H1 (cell line): ENCODE measurements around the gene ARHGAP4. TPM values are rescaled to one million over a fixed set of nuclear protein-coding genes. Genes with fewer than 3 reads are reported as not detected.

ENCODE experiments used
- CTCF ChIA-PET: fragments of 300-600 bp; sonication (Branson Sonifier 250); formaldehyde crosslinking; loops from one replicate; lab custom pipeline; 2021; ENCODE audit not compliant: partially characterized antibody; lab: Charles Lee
- POLR2A ChIA-PET: fragments of 300-600 bp; sonication (Branson Sonifier 250); formaldehyde crosslinking; loops from one replicate; lab custom pipeline; 2021; ENCODE audit warnings: inconsistent platforms; ENCODE audit not compliant: partially characterized antibody; lab: Charles Lee
- DNase-seq, 2 experiments: peaks; one replicate each; pipeline versions ENCODE4 v3.0.0 to v3.0.0-alpha.2; 2010 to 2022; ENCODE audit warnings: low spot score in 2 of 2, low read depth in 1 of 2, mixed read lengths in 1 of 2
- FAIRE-seq: peaks from 2 replicates; lab custom pipeline; 2011; peaks lifted over from hg19 to GRCh38; lab: Jason Lieb, UNC
- H2AFZ ChIP-seq: 2 replicates; pipeline ENCODE4 v1.8.1; 2012; ENCODE audit warnings: low read length, inconsistent platforms
- H2AK5ac ChIP-seq: 2 replicates; pipeline ENCODE4 v1.6.1; 2013; ENCODE audit warnings: low read depth, low read length
- H2BK120ac ChIP-seq: replicated peaks from 2 replicates; pipeline ENCODE3; 2013; ENCODE audit warnings: low read depth, low read length, inconsistent platforms
- H2BK12ac ChIP-seq: 2 replicates; pipeline ENCODE4 v1.6.1; 2013; ENCODE audit warnings: low read depth, low read length
- H2BK15ac ChIP-seq: 2 replicates; pipeline ENCODE4 v1.6.1; 2013; ENCODE audit warnings: low read length
- H2BK20ac ChIP-seq: 2 replicates; pipeline ENCODE4 v1.6.1; 2013; ENCODE audit warnings: low read length
- H2BK5ac ChIP-seq: 2 replicates; pipeline ENCODE4 v1.6.1; 2013; ENCODE audit warnings: low read depth, low read length
- H3K14ac ChIP-seq: 2 replicates; pipeline ENCODE4 v1.6.1; 2013; ENCODE audit warnings: inconsistent platforms; ENCODE audit not compliant: insufficient read length
- H3K18ac ChIP-seq: 2 replicates; pipeline ENCODE4 v1.6.1; 2013; ENCODE audit warnings: low read length; ENCODE audit errors: extremely low read depth
- H3K23ac ChIP-seq: 2 replicates; pipeline ENCODE4 v1.6.1; 2013; ENCODE audit warnings: inconsistent platforms; ENCODE audit not compliant: insufficient read length
- H3K23me2 ChIP-seq: 2 replicates; pipeline ENCODE4 v1.6.1; 2013; ENCODE audit warnings: low read depth, low read length
- H3K27ac ChIP-seq: 2 replicates; pipeline ENCODE4 v1.6.1; 2011; ENCODE audit warnings: low read depth, low read length, inconsistent platforms
- H3K27me3 ChIP-seq, 4 experiments: replicated peaks in 1 of 4; 1 replicate in 1 of 4; 2 replicates in 3 of 4; pipeline versions ENCODE4 v1.6.1 to v1.8.1; 2011 to 2013; ENCODE audit warnings: low read length in 3 of 4, mild to moderate bottlenecking in 3 of 4, inconsistent platforms in 2 of 4, mixed read lengths in 2 of 4, moderate library complexity in 1 of 4; ENCODE audit not compliant: control insufficient read depth in 3 of 4, insufficient read depth in 3 of 4; ENCODE audit errors: extremely low read depth in 1 of 4
- H3K36me3 ChIP-seq, 4 experiments: 2 replicates each; pipeline versions ENCODE4 v1.6.1 to v1.8.1; 2011 to 2013; ENCODE audit warnings: mild to moderate bottlenecking in 4 of 4, low read length in 3 of 4, moderate library complexity in 2 of 4, control low read depth in 1 of 4, inconsistent platforms in 1 of 4; ENCODE audit not compliant: insufficient read depth in 4 of 4, control insufficient read depth in 2 of 4
- H3K4ac ChIP-seq: replicated peaks from 2 replicates; pipeline ENCODE3; 2013; ENCODE audit warnings: low read length, low read depth, mixed read lengths, inconsistent platforms; ENCODE audit not compliant: insufficient read length
- H3K4me1 ChIP-seq, 4 experiments: replicated peaks in 1 of 4; 1 replicate in 1 of 4; 2 replicates in 3 of 4; pipeline versions ENCODE4 v1.6.1 to v1.8.1; 2011 to 2013; ENCODE audit warnings: low read length in 3 of 4, inconsistent platforms in 2 of 4, mixed read lengths in 1 of 4; ENCODE audit not compliant: insufficient read depth in 4 of 4, control insufficient read depth in 3 of 4
- H3K4me2 ChIP-seq, 2 experiments: 2 replicates each; pipeline versions ENCODE4 v1.6.1 to v1.8.1; 2011 to 2013; ENCODE audit warnings: low read depth in 2 of 2, low read length in 2 of 2, control low read depth in 1 of 2, inconsistent platforms in 1 of 2, mild to moderate bottlenecking in 1 of 2; ENCODE audit not compliant: insufficient read depth in 1 of 2
- H3K4me3 ChIP-seq, 4 experiments: fragments of 200-600, 300-600 bp in 1 of 4; sonication (generic), shearing (Covaris generic), sonication (Bioruptor Twin) in 1 of 4; 2 replicates each; pipeline versions ENCODE4 v1.5.1 to v1.8.1; 2011 to 2016; ENCODE audit warnings: low read length in 4 of 4, low read depth in 3 of 4, control low read depth in 2 of 4, inconsistent platforms in 2 of 4, mild to moderate bottlenecking in 2 of 4, mixed read lengths in 1 of 4, moderate library complexity in 1 of 4; ENCODE audit not compliant: insufficient read depth in 2 of 4; ENCODE audit errors: extremely low read depth in 1 of 4
- H3K56ac ChIP-seq: replicated peaks from 2 replicates; pipeline ENCODE3; 2013; ENCODE audit warnings: low read depth, mild to moderate bottlenecking, mixed read lengths, low read length, inconsistent platforms; ENCODE audit not compliant: insufficient read length
- H3K79me1 ChIP-seq: 2 replicates; pipeline ENCODE4 v1.6.1; 2013; ENCODE audit warnings: low read depth, low read length, control low read depth
- H3K79me2 ChIP-seq, 2 experiments: 2 replicates each; pipeline versions ENCODE4 v1.6.1 to v1.8.1; 2012 to 2013; ENCODE audit warnings: low read length in 2 of 2, mild to moderate bottlenecking in 2 of 2, inconsistent platforms in 1 of 2; ENCODE audit not compliant: insufficient read depth in 2 of 2, control insufficient read depth in 1 of 2
- H3K9ac ChIP-seq, 4 experiments: replicated peaks in 1 of 4; 1 replicate in 1 of 4; 2 replicates in 3 of 4; pipeline versions ENCODE4 v1.6.1 to v1.8.1; 2011 to 2013; ENCODE audit warnings: low read depth in 3 of 4, low read length in 3 of 4, control low read depth in 2 of 4, mild to moderate bottlenecking in 2 of 4, moderate library complexity in 2 of 4, inconsistent platforms in 1 of 4; ENCODE audit errors: extremely low read depth in 1 of 4
- H3K9me3 ChIP-seq, 2 experiments: 2 replicates each; pipeline versions ENCODE4 v1.6.1 to v1.8.1; 2012 to 2013; ENCODE audit warnings: mild to moderate bottlenecking in 2 of 2, moderate library complexity in 2 of 2, control low read depth in 1 of 2, inconsistent platforms in 1 of 2, low read depth in 1 of 2, low read length in 1 of 2, mixed read lengths in 1 of 2; ENCODE audit not compliant: insufficient read depth in 2 of 2
- H4K20me1 ChIP-seq, 2 experiments: replicated peaks in 1 of 2; 2 replicates each; pipeline versions ENCODE3 to v1.8.1; 2011 to 2013; ENCODE audit warnings: inconsistent platforms in 2 of 2, low read length in 2 of 2, mild to moderate bottlenecking in 1 of 2; ENCODE audit not compliant: insufficient read depth in 2 of 2, control insufficient read depth in 1 of 2
- H4K5ac ChIP-seq: 2 replicates; pipeline ENCODE4 v1.6.1; 2013; ENCODE audit warnings: low read length, low read depth, mixed read lengths, inconsistent platforms; ENCODE audit not compliant: insufficient read length
- H4K8ac ChIP-seq: 2 replicates; pipeline ENCODE4 v1.8.0; 2013; ENCODE audit warnings: mild to moderate bottlenecking, moderate library complexity, low read length, inconsistent platforms; ENCODE audit not compliant: insufficient read depth; ENCODE audit errors: extremely low read depth
- H4K91ac ChIP-seq: replicated peaks from 2 replicates; pipeline ENCODE3; 2013; ENCODE audit warnings: low read length, mixed read lengths, inconsistent platforms; ENCODE audit not compliant: insufficient read length
- ATF3 ChIP-seq: IDR thresholded peaks from 2 replicates; pipeline ENCODE4 v1.6.1; 2011; ENCODE audit warnings: low read depth, mild to moderate bottlenecking, low read length; ENCODE audit not compliant: insufficient read depth
- CBX5 ChIP-seq: fragments of 300-800, 300-1000 bp; sonication (generic); IDR thresholded peaks from 2 replicates; pipeline ENCODE4 v1.7.1; 2016; ENCODE audit warnings: antibody characterized with exemption, low read length, low read depth
- CHD1 ChIP-seq: IDR thresholded peaks from 2 replicates; pipeline ENCODE4 v1.6.1; 2012; ENCODE audit warnings: low read depth, low read length, improper control_type of control experiment
- EP300 ChIP-seq, 2 experiments: IDR thresholded peaks; 1 replicate in 1 of 2; 2 replicates in 1 of 2; pipeline ENCODE4 v1.6.1; 2011 to 2012; ENCODE audit warnings: low read depth in 2 of 2, low read length in 2 of 2, mild to moderate bottlenecking in 2 of 2, borderline replicate concordance in 1 of 2, inconsistent platforms in 1 of 2, moderate library complexity in 1 of 2
- POLR2AphosphoS5 ChIP-seq: IDR thresholded peaks from 2 replicates; pipeline ENCODE4 v1.6.1; 2011; ENCODE audit warnings: low read depth, low read length
- POU5F1 ChIP-seq: IDR thresholded peaks from 2 replicates; pipeline ENCODE4 v1.6.1; 2011; ENCODE audit warnings: low read depth, mild to moderate bottlenecking, low read length, moderate library complexity
- RBBP5 ChIP-seq: IDR thresholded peaks from 2 replicates; pipeline ENCODE4 v1.7.1; 2012; ENCODE audit warnings: low read depth, mild to moderate bottlenecking, inconsistent platforms, low read length, moderate library complexity, borderline replicate concordance
- RNF2 ChIP-seq: fragments of 200-900, 300-1000 bp; sonication (generic); IDR thresholded peaks from 2 replicates; pipeline ENCODE4 v1.7.1; 2016; ENCODE audit warnings: borderline replicate concordance, low read depth, mild to moderate bottlenecking, antibody characterized with exemption, low read length; ENCODE audit not compliant: poor library complexity, severe bottlenecking; ENCODE audit errors: missing control alignments
- SP1 ChIP-seq: IDR thresholded peaks from 2 replicates; pipeline ENCODE4 v1.6.1; 2011; ENCODE audit warnings: low read depth, low read length
- SP2 ChIP-seq: IDR thresholded peaks from 2 replicates; pipeline ENCODE4 v1.6.1; 2012; ENCODE audit warnings: mild to moderate bottlenecking, low read length, inconsistent platforms
- TAF1 ChIP-seq: IDR thresholded peaks from 2 replicates; pipeline ENCODE4 v1.6.1; 2011; ENCODE audit warnings: mild to moderate bottlenecking, low read depth, low read length
- TEAD4 ChIP-seq: IDR thresholded peaks from 2 replicates; pipeline ENCODE4 v1.6.1; 2012; ENCODE audit warnings: low read depth, low read length, inconsistent platforms, mixed read lengths
- WGBS, 2 experiments: shearing (Covaris generic) in 1 of 2; methylation state at CpG; one replicate each; pipeline versions ENCODE4 v1.1.6 to v1.1.7; 2013 to 2015; ENCODE audit warnings: low lambda C conversion rate in 2 of 2, mixed read lengths in 2 of 2, inconsistent platforms in 1 of 2, low coverage in 1 of 2, missing lambda C conversion rate in 1 of 2; ENCODE audit not compliant: insufficient replicate concordance in 2 of 2, insufficient coverage in 1 of 2, insufficient read length in 1 of 2; ENCODE audit errors: extremely low coverage in 1 of 2, missing lambda C conversion rate in 1 of 2; 5-methylcytosine and 5-hydroxymethylcytosine counted together
- polyA plus RNA-seq, 7 experiments: library from polyadenylated mRNA; depleted of rRNA in 3 of 7; stranded (reverse) in 5 of 7; unstranded in 2 of 7; fragments of >200 nt in 5 of 7; fragments of 200-250 nt in 2 of 7; gene quantifications; 1 replicate in 5 of 7; 2 replicates in 1 of 7; 4 replicates in 1 of 7; pipeline versions ENCODE4 v1.2.1 to v1.2.3, GENCODE V29; 2011 to 2013; ENCODE audit warnings: missing spikeins in 2 of 7, mixed read lengths in 2 of 7
- total RNA-seq: library from RNA; stranded (reverse); fragmentation: NEBNext Ultra II Directional; extraction: Animal tissue kit (Norgen Biotek cat#: 25700); gene quantifications from 2 replicates; pipeline ENCODE4 v1.2.1, GENCODE V29; 2021

The ARHGAP4 gene
- total and polyA plus RNA-seq, 2 of the 8 experiments (the other 6 are each of a cell fraction or from before 2014, with no cell fraction given) = 23.9 to 26.0 TPM

- Histone ChIP-seq H3K4me3 (no peak overlapping the region), H2BK120ac (no peak overlapping the region), H3K14ac (no peak overlapping the region), H4K5ac (no peak overlapping the region), H2BK20ac (no peak overlapping the region), H2BK15ac (no peak overlapping the region), H3K18ac (no peak overlapping the region), H3K9me3 (no peaks in the 10 kb centered on the region), H2BK5ac (no peak overlapping the region), H3K9ac (no peak overlapping the region), H3K23me2 (no peaks in the 10 kb centered on the region), H3K27ac (no peak overlapping the region), H3K4me1 (peaks cover 0 to 6% (median 2%) of the 10 kb centered on the region in 4 experiments; a peak in 3 of 7 replicates), H3K4me2 (no peak overlapping the region), H3K79me2 (no peaks in the 10 kb centered on the region), H2AK5ac (no peak overlapping the region), H4K91ac (no peak overlapping the region), H3K36me3 (peaks cover 0 to 22% (median under 1%) of the 10 kb centered on the region in 4 experiments; a peak in 1 of 8 replicates), H2AFZ (no peak overlapping the region), H3K79me1 (no peaks in the 10 kb centered on the region), H3K27me3 (no peaks in the 10 kb centered on the region; a peak in 1 of 7 replicates), H3K23ac (no peak overlapping the region), H2BK12ac (no peak overlapping the region), H3K4ac (no peak overlapping the region), H4K20me1 (peaks cover under 1 to 6% of the 10 kb centered on the region in 2 experiments), H3K56ac (no peak overlapping the region), H4K8ac (no peak overlapping the region)
- DNase-seq (no peak), FAIRE-seq (no peak)
- ChIA-PET CTCF (interaction anchor here (0.7 kb wide), 1 partner anchor 42 kb away, joined by 3 read pairs; no protein-coding TSS in a partner anchor), POLR2A (no interaction called here)
- WGBS, 2 experiments = 94% methylated on average over 13 of the region's 31 CpGs; no CpG with 5 or more reads in 1 of the 2 experiments
- TF ChIP-seq TAF1 (no peak), SP1 (no peak), POLR2AphosphoS5 (no peak), CHD1 (no peak), CBX5 (no peak), RNF2 (no peak), POU5F1 (no peak), SP2 (no peak), RBBP5 (no peak), TEAD4 (no peak), ATF3 (no peak), EP300 (IDR thresholded peaks at IDR 0.05; ENCODE audit: borderline replicate concordance in 1 of 2, low read depth in 2 of 2, low read length in 2 of 2) (no peak)
Observed at GRCh38 chrX:153869473-153870287, 56.4 kb downstream of the ARHGAP4 start.
